Measurements from ENCODE around the gene RFX3.

DNA sequence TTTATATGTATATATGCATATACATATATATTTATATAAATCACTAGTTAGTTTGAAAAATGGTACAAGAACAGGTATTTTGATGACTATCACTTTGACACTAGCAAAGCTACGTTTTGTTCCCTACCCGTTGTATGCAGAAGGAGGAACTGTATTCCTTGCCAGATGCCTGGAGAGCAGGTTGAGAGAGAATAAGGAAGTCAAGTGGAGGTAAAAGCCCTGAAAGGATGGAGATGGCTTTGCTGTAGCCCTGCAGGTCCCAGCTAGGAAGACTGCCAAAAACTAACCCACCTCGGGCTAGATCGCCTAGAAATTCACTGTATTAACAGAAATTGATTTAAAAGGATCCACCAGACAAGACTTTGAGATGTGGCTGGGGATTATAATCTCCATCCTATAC is 229.3 kb downstream of the RFX3 start:
- TF ChIP-seq, protein P1, sequence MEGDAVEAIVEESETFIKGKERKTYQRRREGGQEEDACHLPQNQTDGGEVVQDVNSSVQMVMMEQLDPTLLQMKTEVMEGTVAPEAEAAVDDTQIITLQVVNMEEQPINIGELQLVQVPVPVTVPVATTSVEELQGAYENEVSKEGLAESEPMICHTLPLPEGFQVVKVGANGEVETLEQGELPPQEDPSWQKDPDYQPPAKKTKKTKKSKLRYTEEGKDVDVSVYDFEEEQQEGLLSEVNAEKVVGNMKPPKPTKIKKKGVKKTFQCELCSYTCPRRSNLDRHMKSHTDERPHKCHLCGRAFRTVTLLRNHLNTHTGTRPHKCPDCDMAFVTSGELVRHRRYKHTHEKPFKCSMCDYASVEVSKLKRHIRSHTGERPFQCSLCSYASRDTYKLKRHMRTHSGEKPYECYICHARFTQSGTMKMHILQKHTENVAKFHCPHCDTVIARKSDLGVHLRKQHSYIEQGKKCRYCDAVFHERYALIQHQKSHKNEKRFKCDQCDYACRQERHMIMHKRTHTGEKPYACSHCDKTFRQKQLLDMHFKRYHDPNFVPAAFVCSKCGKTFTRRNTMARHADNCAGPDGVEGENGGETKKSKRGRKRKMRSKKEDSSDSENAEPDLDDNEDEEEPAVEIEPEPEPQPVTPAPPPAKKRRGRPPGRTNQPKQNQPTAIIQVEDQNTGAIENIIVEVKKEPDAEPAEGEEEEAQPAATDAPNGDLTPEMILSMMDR (IDR thresholded peaks at IDR 0.05) = no peak
- no peak for TF ChIP-seq POLR2A (IDR thresholded peaks at IDR 0.05)

Data from body of pancreas (tissue), 4 donors.